NCI-H2107 treated with DMSO at 0.1 percent for 48 hours (cell line): ENCODE measurements around the gene SHROOM2.
A peak's percentile ranks its signal among the peaks of the same experiment; 100 is the strongest.

Experiments used
- DNase-seq: peaks from one replicate; lab custom pipeline; 2025; ENCODE audit not compliant: unreplicated experiment; lab: John Stamatoyannopoulos, UW

SHROOM2 gene

GRCh38 chrX:9992061-9992460 is 205.8 kb downstream of the SHROOM2 start:
- DNase-seq: no peak

GRCh38 chrX:9992724-9993123 is 206.5 kb downstream of the SHROOM2 start:
- DNase-seq: no peak

GRCh38 chrX:9995855-9996339 is 209.7 kb downstream of the SHROOM2 start:
- peak; percentile 71 for DNase-seq

DNA sequence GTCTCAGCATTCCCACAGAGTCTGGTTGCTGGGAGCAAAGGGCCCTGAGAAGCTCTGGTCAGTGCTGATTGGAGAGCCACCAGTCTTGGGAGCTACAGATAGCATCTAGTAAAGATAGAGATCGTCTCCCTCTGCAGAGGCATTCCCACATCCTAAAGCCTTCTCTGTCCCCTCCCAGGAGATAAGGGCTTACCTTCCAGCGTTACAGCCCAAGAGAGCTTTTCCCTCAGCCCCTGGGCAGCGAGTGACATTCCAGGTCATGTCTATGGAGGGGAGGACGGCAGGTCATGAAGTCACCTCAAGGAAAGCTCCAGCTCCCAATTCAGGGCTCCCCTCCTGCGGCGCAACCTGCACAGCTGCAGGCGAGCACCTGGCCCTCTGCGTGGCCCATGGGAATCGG is 210.8 kb downstream of the SHROOM2 start:
- DNase-seq: no peak

DNA sequence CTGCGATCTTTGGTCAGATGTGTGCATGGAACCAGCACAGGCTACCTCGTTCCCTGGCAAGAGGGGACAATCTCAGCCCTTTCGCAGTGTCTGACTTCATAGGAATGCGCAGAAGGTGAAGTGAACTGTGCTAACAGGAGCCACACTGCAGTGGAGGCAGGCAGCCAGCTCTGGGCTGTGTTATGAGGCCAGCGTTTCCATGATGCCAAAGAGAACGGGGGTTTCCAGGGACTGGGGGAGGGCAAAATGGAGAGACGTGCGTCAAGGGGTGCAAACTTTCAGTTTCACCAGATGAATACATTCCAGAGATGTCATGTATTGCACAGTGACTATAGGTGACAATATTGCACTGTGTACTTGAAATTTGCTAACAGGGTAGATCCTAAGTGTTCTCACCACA is 211.3 kb downstream of the SHROOM2 start:
- no peak for DNase-seq
